ENCODE measurements around the gene BSN.
A peak's percentile ranks its signal among the peaks of the same experiment; 100 is the strongest.

BSN gene

GRCh38 chr3:49553692-49554632 lies at the start of gene BSN:
Gene BSN (plus strand): TSS chr3:49554477. CDS start chr3:49554603, 126 bp downstream.
- peak; percentile 94 for DNase-seq

GRCh38 chr3:49506906-49507305 lies 47.4 kb upstream of the BSN start:
- no peak for DNase-seq

GRCh38 chr3:49509028-49509561 lies 45.2 kb upstream of the BSN start:
- no peak for DNase-seq

GRCh38 chr3:49511639-49512038 lies 42.6 kb upstream of the BSN start:
- DNase-seq: no peak

- DNase-seq: no peak
Measured at GRCh38 chr3:49512781-49513355, 41.4 kb upstream of the BSN start.

- no peak for DNase-seq
Measured at GRCh38 chr3:49513494-49514124, 40.7 kb upstream of the BSN start.

- DNase-seq: no peak
Measured at GRCh38 chr3:49518016-49518415, 36.3 kb upstream of the BSN start.

GRCh38 chr3:49518441-49518840 lies 35.8 kb upstream of the BSN start:
- no peak for DNase-seq

GRCh38 chr3:49519296-49519695 lies 35.0 kb upstream of the BSN start:
- DNase-seq: no peak

GRCh38 chr3:49519916-49520385 lies 34.3 kb upstream of the BSN start:
- no peak for DNase-seq

GRCh38 chr3:49523756-49524747 lies 30.2 kb upstream of the BSN start:
- no peak for DNase-seq

- no peak for DNase-seq
Measured at GRCh38 chr3:49529567-49529966, 24.7 kb upstream of the BSN start.

GRCh38 chr3:49530231-49530630 lies 24.0 kb upstream of the BSN start:
- DNase-seq: no peak

GRCh38 chr3:49530701-49531100 lies 23.6 kb upstream of the BSN start:
- no peak for DNase-seq

- DNase-seq: no peak
Measured at GRCh38 chr3:49531218-49531617, 23.1 kb upstream of the BSN start.

GRCh38 chr3:49531715-49532114 lies 22.6 kb upstream of the BSN start:
- DNase-seq: no peak

- no peak for DNase-seq
Measured at GRCh38 chr3:49533031-49533430, 21.2 kb upstream of the BSN start.

- no peak for DNase-seq
Measured at GRCh38 chr3:49533786-49534519, 20.3 kb upstream of the BSN start.

GRCh38 chr3:49534581-49535441 lies 19.5 kb upstream of the BSN start:
- DNase-seq: no peak
